Measurements from ENCODE around the gene RECK.
A peak's percentile ranks its signal among the peaks of the same experiment; 100 is the strongest.

Gene RECK

GRCh38 chr9:36006549-36007315 is 30.0 kb upstream of the RECK start:
- Histone ChIP-seq H3K4me3 (ENCODE audit: low read length in 2 of 2) (peak overlapping the region in 1 of 2 donors; percentile 5), H3K27me3 (ENCODE audit: control insufficient read depth in 2 of 2, insufficient read depth in 2 of 2, low read length in 2 of 2) (peaks cover 0 to 3% of the 10 kb centered on the region in 2 donors), H3K9ac (ENCODE audit: low read depth in 1 of 2, low read length in 2 of 2) (no peak overlapping the region), H3K36me3 (ENCODE audit: control insufficient read depth in 2 of 2, insufficient read depth in 2 of 2, low read length in 2 of 2) (no peaks in the 10 kb centered on the region), H3K9me3 (ENCODE audit: control insufficient read depth in 2 of 2, low read length in 2 of 2) (peaks cover 0 to 4% of the 10 kb centered on the region in 2 donors), H3K27ac (ENCODE audit: low read depth in 2 of 2, low read length in 2 of 2) (peak overlapping the region; percentile 69 to 87), H3K4me1 (ENCODE audit: control insufficient read depth in 2 of 2, insufficient read depth in 2 of 2, low read length in 2 of 2) (peaks cover 9 to 32% of the 10 kb centered on the region in 2 donors)

GRCh38 chr9:36007316-36007708 is 29.4 kb upstream of the RECK start:
- Histone ChIP-seq H3K9ac (ENCODE audit: low read depth in 1 of 2, low read length in 2 of 2) (no peak overlapping the region), H3K9me3 (ENCODE audit: control insufficient read depth in 2 of 2, low read length in 2 of 2) (peaks cover 0 to 4% of the 10 kb centered on the region in 2 donors), H3K4me3 (ENCODE audit: low read length in 2 of 2) (no peak overlapping the region), H3K27ac (ENCODE audit: low read depth in 2 of 2, low read length in 2 of 2) (peak overlapping the region; percentile 50 to 66), H3K27me3 (ENCODE audit: control insufficient read depth in 2 of 2, insufficient read depth in 2 of 2, low read length in 2 of 2) (peaks cover 0 to 3% of the 10 kb centered on the region in 2 donors), H3K4me1 (ENCODE audit: control insufficient read depth in 2 of 2, insufficient read depth in 2 of 2, low read length in 2 of 2) (peaks cover 9 to 32% of the 10 kb centered on the region in 2 donors), H3K36me3 (ENCODE audit: control insufficient read depth in 2 of 2, insufficient read depth in 2 of 2, low read length in 2 of 2) (no peaks in the 10 kb centered on the region)

DNA sequence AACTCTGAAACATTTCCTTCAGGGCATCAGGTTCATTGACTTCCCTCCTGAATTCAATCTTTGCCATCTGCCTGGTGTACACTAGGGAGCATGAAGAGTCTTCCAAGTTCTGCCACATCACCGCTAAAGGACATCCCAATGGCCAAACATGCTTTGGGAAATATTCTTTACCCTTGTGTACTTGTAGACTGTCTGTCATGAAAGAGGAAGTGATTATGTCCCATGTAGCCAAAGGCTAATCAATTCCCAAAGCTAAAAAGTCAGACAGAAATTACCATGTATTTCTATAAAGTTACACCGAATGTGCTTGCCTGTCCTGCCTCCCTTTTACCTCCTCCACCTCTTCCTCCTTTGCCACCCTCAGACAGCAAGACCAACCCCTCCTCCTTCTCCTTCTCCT is 28.9 kb upstream of the RECK start:
- peak overlapping the region; percentile 50 to 66 for H3K27ac ChIP-seq (ENCODE audit: low read depth in 2 of 2, low read length in 2 of 2)
- H3K9me3 ChIP-seq (ENCODE audit: control insufficient read depth in 2 of 2, low read length in 2 of 2): peaks cover 0 to 4% of the 10 kb centered on the region in 2 donors
- peaks cover 0 to 3% of the 10 kb centered on the region in 2 donors for H3K27me3 ChIP-seq (ENCODE audit: control insufficient read depth in 2 of 2, insufficient read depth in 2 of 2, low read length in 2 of 2)
- H3K36me3 ChIP-seq (ENCODE audit: control insufficient read depth in 2 of 2, insufficient read depth in 2 of 2, low read length in 2 of 2): no peaks in the 10 kb centered on the region
- H3K4me3 ChIP-seq (ENCODE audit: low read length in 2 of 2): no peak overlapping the region
- peaks cover 9 to 32% of the 10 kb centered on the region in 2 donors for H3K4me1 ChIP-seq (ENCODE audit: control insufficient read depth in 2 of 2, insufficient read depth in 2 of 2, low read length in 2 of 2)
- H3K9ac ChIP-seq (ENCODE audit: low read depth in 1 of 2, low read length in 2 of 2): no peak overlapping the region

DNA sequence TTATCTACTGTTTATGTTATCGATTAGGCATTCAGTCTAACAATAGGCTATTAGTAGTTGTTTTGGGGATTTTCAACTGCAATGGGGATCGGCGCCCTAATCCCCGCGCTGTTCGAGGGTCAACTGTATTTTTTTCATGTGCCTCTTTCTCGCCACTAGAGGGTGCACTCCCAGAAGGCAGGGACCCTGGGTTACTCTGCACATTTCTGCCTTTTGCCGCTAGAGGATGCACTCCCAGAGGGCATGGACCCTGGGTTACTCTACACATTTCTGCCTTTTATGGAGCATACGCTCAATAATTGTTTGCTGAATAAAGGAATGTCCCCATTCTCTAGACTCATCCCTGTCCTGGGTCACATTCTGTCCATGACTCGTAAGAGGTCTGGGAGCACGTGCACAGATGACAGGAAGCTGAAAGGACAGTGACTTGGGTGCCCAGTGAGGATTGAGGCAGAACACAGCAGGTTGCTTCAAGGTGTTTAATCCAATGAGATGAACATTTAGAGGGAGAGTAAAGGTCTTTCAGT is 27.9 kb upstream of the RECK start:
- Histone ChIP-seq H3K27ac (ENCODE audit: low read depth in 2 of 2, low read length in 2 of 2) (no peak overlapping the region), H3K4me3 (ENCODE audit: low read length in 2 of 2) (no peak overlapping the region), H3K9ac (ENCODE audit: low read depth in 1 of 2, low read length in 2 of 2) (no peak overlapping the region), H3K36me3 (ENCODE audit: control insufficient read depth in 2 of 2, insufficient read depth in 2 of 2, low read length in 2 of 2) (no peaks in the 10 kb centered on the region), H3K9me3 (ENCODE audit: control insufficient read depth in 2 of 2, low read length in 2 of 2) (peaks cover 0 to 4% of the 10 kb centered on the region in 2 donors), H3K27me3 (ENCODE audit: control insufficient read depth in 2 of 2, insufficient read depth in 2 of 2, low read length in 2 of 2) (peaks cover 0 to 3% of the 10 kb centered on the region in 2 donors), H3K4me1 (ENCODE audit: control insufficient read depth in 2 of 2, insufficient read depth in 2 of 2, low read length in 2 of 2) (peaks cover 9 to 32% of the 10 kb centered on the region in 2 donors)

DNA sequence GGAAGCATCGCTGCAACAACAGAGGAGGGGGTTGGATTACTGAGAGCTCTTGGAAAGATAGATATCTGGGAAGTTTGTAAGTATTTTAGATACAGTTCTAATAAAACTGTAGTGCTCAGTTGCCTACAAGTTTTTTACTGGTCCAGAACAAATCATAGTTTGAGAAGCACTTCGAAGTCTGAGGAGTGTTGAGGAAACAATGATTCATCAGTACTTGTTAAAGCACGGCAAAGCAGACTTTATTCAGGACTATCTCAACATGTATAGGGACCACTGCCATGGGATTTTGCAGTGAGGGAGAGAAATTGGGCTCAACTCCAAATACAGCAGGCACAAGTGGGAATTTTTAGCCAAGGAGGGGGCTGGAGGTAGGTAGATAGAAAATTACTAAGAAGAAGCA is 25.3 kb upstream of the RECK start:
- Histone ChIP-seq H3K9ac (ENCODE audit: low read depth in 1 of 2, low read length in 2 of 2) (no peak overlapping the region), H3K4me1 (ENCODE audit: control insufficient read depth in 2 of 2, insufficient read depth in 2 of 2, low read length in 2 of 2) (peaks cover 3 to 24% of the 10 kb centered on the region in 2 donors), H3K9me3 (ENCODE audit: control insufficient read depth in 2 of 2, low read length in 2 of 2) (no peaks in the 10 kb centered on the region), H3K27ac (ENCODE audit: low read depth in 2 of 2, low read length in 2 of 2) (no peak overlapping the region), H3K4me3 (ENCODE audit: low read length in 2 of 2) (no peak overlapping the region), H3K36me3 (ENCODE audit: control insufficient read depth in 2 of 2, insufficient read depth in 2 of 2, low read length in 2 of 2) (no peaks in the 10 kb centered on the region), H3K27me3 (ENCODE audit: control insufficient read depth in 2 of 2, insufficient read depth in 2 of 2, low read length in 2 of 2) (peaks cover 0 to 3% of the 10 kb centered on the region in 2 donors)

GRCh38 chr9:36017278-36017677 is 19.4 kb upstream of the RECK start:
- H3K27me3 ChIP-seq (ENCODE audit: control insufficient read depth in 2 of 2, insufficient read depth in 2 of 2, low read length in 2 of 2): no peaks in the 10 kb centered on the region
- no peaks in the 10 kb centered on the region for H3K9me3 ChIP-seq (ENCODE audit: control insufficient read depth in 2 of 2, low read length in 2 of 2)
- no peaks in the 10 kb centered on the region for H3K36me3 ChIP-seq (ENCODE audit: control insufficient read depth in 2 of 2, insufficient read depth in 2 of 2, low read length in 2 of 2)
- H3K27ac ChIP-seq (ENCODE audit: low read depth in 2 of 2, low read length in 2 of 2): no peak overlapping the region
- no peak overlapping the region for H3K9ac ChIP-seq (ENCODE audit: low read depth in 1 of 2, low read length in 2 of 2)
- no peaks in the 10 kb centered on the region for H3K4me1 ChIP-seq (ENCODE audit: control insufficient read depth in 2 of 2, insufficient read depth in 2 of 2, low read length in 2 of 2)
- H3K4me3 ChIP-seq (ENCODE audit: low read length in 2 of 2): no peak overlapping the region

- Histone ChIP-seq H3K9ac (ENCODE audit: low read depth in 1 of 2, low read length in 2 of 2) (no peak overlapping the region), H3K4me1 (ENCODE audit: control insufficient read depth in 2 of 2, insufficient read depth in 2 of 2, low read length in 2 of 2) (no peaks in the 10 kb centered on the region), H3K27ac (ENCODE audit: low read depth in 2 of 2, low read length in 2 of 2) (no peak overlapping the region), H3K9me3 (ENCODE audit: control insufficient read depth in 2 of 2, low read length in 2 of 2) (no peaks in the 10 kb centered on the region), H3K4me3 (ENCODE audit: low read length in 2 of 2) (no peak overlapping the region), H3K36me3 (ENCODE audit: control insufficient read depth in 2 of 2, insufficient read depth in 2 of 2, low read length in 2 of 2) (no peaks in the 10 kb centered on the region), H3K27me3 (ENCODE audit: control insufficient read depth in 2 of 2, insufficient read depth in 2 of 2, low read length in 2 of 2) (no peaks in the 10 kb centered on the region)
Observed at GRCh38 chr9:36018129-36018528, 18.6 kb upstream of the RECK start.

- no peak overlapping the region for H3K4me3 ChIP-seq (ENCODE audit: low read length in 2 of 2)
- no peaks in the 10 kb centered on the region for H3K27me3 ChIP-seq (ENCODE audit: control insufficient read depth in 2 of 2, insufficient read depth in 2 of 2, low read length in 2 of 2)
- H3K36me3 ChIP-seq (ENCODE audit: control insufficient read depth in 2 of 2, insufficient read depth in 2 of 2, low read length in 2 of 2): no peaks in the 10 kb centered on the region
- no peak overlapping the region for H3K9ac ChIP-seq (ENCODE audit: low read depth in 1 of 2, low read length in 2 of 2)
- no peaks in the 10 kb centered on the region for H3K9me3 ChIP-seq (ENCODE audit: control insufficient read depth in 2 of 2, low read length in 2 of 2)
- no peak overlapping the region for H3K27ac ChIP-seq (ENCODE audit: low read depth in 2 of 2, low read length in 2 of 2)
- peaks cover 0 to 2% of the 10 kb centered on the region in 2 donors for H3K4me1 ChIP-seq (ENCODE audit: control insufficient read depth in 2 of 2, insufficient read depth in 2 of 2, low read length in 2 of 2)
Observed at GRCh38 chr9:36018891-36019720, 17.6 kb upstream of the RECK start.

- Histone ChIP-seq H3K36me3 (ENCODE audit: control insufficient read depth in 2 of 2, insufficient read depth in 2 of 2, low read length in 2 of 2) (no peaks in the 10 kb centered on the region), H3K4me1 (ENCODE audit: control insufficient read depth in 2 of 2, insufficient read depth in 2 of 2, low read length in 2 of 2) (peaks cover 0 to 2% of the 10 kb centered on the region in 2 donors), H3K9me3 (ENCODE audit: control insufficient read depth in 2 of 2, low read length in 2 of 2) (no peaks in the 10 kb centered on the region), H3K27ac (ENCODE audit: low read depth in 2 of 2, low read length in 2 of 2) (no peak overlapping the region), H3K4me3 (ENCODE audit: low read length in 2 of 2) (no peak overlapping the region), H3K9ac (ENCODE audit: low read depth in 1 of 2, low read length in 2 of 2) (no peak overlapping the region), H3K27me3 (ENCODE audit: control insufficient read depth in 2 of 2, insufficient read depth in 2 of 2, low read length in 2 of 2) (no peaks in the 10 kb centered on the region)
Observed at GRCh38 chr9:36021968-36022367, 14.7 kb upstream of the RECK start.
